SK-N-SH (cell line): ENCODE data around the gene PLA2G4E. TPM values are rescaled to one million over a fixed set of nuclear protein-coding genes. Genes with fewer than 3 reads are reported as not detected.
A peak's percentile ranks its signal among the peaks of the same experiment; 100 is the strongest.

Experiments
- CTCF ChIA-PET: fragments of 300-600, 350-600 bp; formaldehyde crosslinking; extraction: SDS; loops from one replicate; lab custom pipeline; 2021; lab: Yijun Ruan, JAX
- POLR2A ChIA-PET: fragments of 350-600 bp; sonication (Branson Sonifier 250); formaldehyde crosslinking; extraction: SDS; loops from one replicate; lab custom pipeline; 2020; ENCODE audit warnings: antibody characterized with exemption, inconsistent platforms; lab: Yijun Ruan, JAX
- DNase-seq: peaks from one replicate; pipeline ENCODE4 v3.0.0; 2012
- H2AFZ ChIP-seq: fragments of 200-600 bp; sonication (generic); 2 replicates; pipeline ENCODE4 v1.8.1; 2016; ENCODE audit warnings: antibody characterized with exemption, mild to moderate bottlenecking, low read depth
- H3F3A ChIP-seq: fragments of 200-600 bp; sonication (generic); replicated peaks from 2 replicates; pipeline ENCODE3; 2016; ENCODE audit warnings: antibody characterized with exemption, mild to moderate bottlenecking; ENCODE audit not compliant: insufficient read depth
- H3K27ac ChIP-seq, 2 experiments: fragments of 200-500 bp in 1 of 2; fragments of 200-600 bp in 1 of 2; sonication (Bioruptor generic) in 1 of 2; sonication (generic), shearing (Covaris generic) in 1 of 2; 2 replicates each; pipeline versions ENCODE4 v1.5.1 to v1.6.1; 2014 to 2016; ENCODE audit warnings: low read depth in 2 of 2, inconsistent platforms in 1 of 2, low read length in 1 of 2, mild to moderate bottlenecking in 1 of 2, mixed read lengths in 1 of 2
- H3K27me3 ChIP-seq: fragments of 200-600 bp; sonication (generic), shearing (Covaris generic); 2 replicates; pipeline ENCODE4 v1.6.1; 2016; ENCODE audit warnings: mixed run types; ENCODE audit not compliant: insufficient read depth
- H3K36me3 ChIP-seq, 2 experiments: fragments of 200-500 bp in 1 of 2; fragments of 200-600 bp in 1 of 2; sonication (Bioruptor generic) in 1 of 2; sonication (generic) in 1 of 2; replicated peaks in 1 of 2; 2 replicates each; pipeline versions ENCODE3 to v1.5.1; 2014 to 2016; ENCODE audit warnings: low read length in 1 of 2, mild to moderate bottlenecking in 1 of 2; ENCODE audit not compliant: insufficient read depth in 2 of 2, control insufficient read depth in 1 of 2
- H3K4me1 ChIP-seq, 2 experiments: fragments of 200-500 bp in 1 of 2; fragments of 200-600 bp in 1 of 2; sonication (Bioruptor generic) in 1 of 2; sonication (generic), shearing (Covaris generic) in 1 of 2; 2 replicates each; pipeline versions ENCODE4 v1.5.1 to v1.6.1; 2014 to 2016; ENCODE audit warnings: low read depth in 1 of 2, low read length in 1 of 2, mixed run types in 1 of 2; ENCODE audit not compliant: insufficient read depth in 2 of 2, control insufficient read depth in 1 of 2
- H3K4me2 ChIP-seq: fragments of 200-600 bp; sonication (generic), shearing (Covaris generic); 2 replicates; pipeline ENCODE4 v1.6.1; 2017; ENCODE audit warnings: mixed run types
- H3K4me3 ChIP-seq, 2 experiments: fragments of 200-500 bp in 1 of 2; fragments of 200-600 bp in 1 of 2; sonication (Bioruptor generic) in 1 of 2; sonication (generic), shearing (Covaris generic) in 1 of 2; 2 replicates each; pipeline versions ENCODE4 v1.5.1 to v1.8.1; 2014 to 2016; ENCODE audit warnings: low read depth in 2 of 2, inconsistent platforms in 1 of 2, low read length in 1 of 2, mild to moderate bottlenecking in 1 of 2, mixed read lengths in 1 of 2, moderate library complexity in 1 of 2
- H3K79me2 ChIP-seq: fragments of 200-600 bp; sonication (generic); 2 replicates; pipeline ENCODE4 v1.8.1; 2017; ENCODE audit warnings: mild to moderate bottlenecking; ENCODE audit not compliant: insufficient read depth
- H3K9ac ChIP-seq: fragments of 200-600 bp; sonication (generic); 2 replicates; pipeline ENCODE4 v1.6.1; 2017; ENCODE audit warnings: mixed run types
- H3K9me2 ChIP-seq: fragments of 200-600 bp; sonication (generic); 2 replicates; pipeline ENCODE4 v1.6.1; 2017; ENCODE audit warnings: mixed run types
- H3K9me3 ChIP-seq: fragments of 200-600 bp; sonication (generic); 2 replicates; pipeline ENCODE4 v1.6.1; 2017; ENCODE audit warnings: mixed run types, mild to moderate bottlenecking, moderate library complexity
- H4K20me1 ChIP-seq: fragments of 200-600 bp; sonication (generic); 2 replicates; pipeline ENCODE4 v1.6.1; 2017; ENCODE audit warnings: mild to moderate bottlenecking, mixed run types; ENCODE audit not compliant: insufficient read depth
- ELF1 ChIP-seq: IDR thresholded peaks from 2 replicates; pipeline ENCODE4 v1.4.0; 2012
- FOXM1 ChIP-seq: IDR thresholded peaks from 2 replicates; pipeline ENCODE4 v1.4.0; 2012; ENCODE audit warnings: low read depth, mild to moderate bottlenecking
- GATA2 ChIP-seq: sonication (generic); formaldehyde crosslinking; IDR thresholded peaks from 2 replicates; pipeline ENCODE4 v1.5.0; 2020; ENCODE audit warnings: mild to moderate bottlenecking, missing genetic modification reagents
- PBX3 ChIP-seq: IDR thresholded peaks from 2 replicates; pipeline ENCODE4; 2012
- TCF12 ChIP-seq: IDR thresholded peaks from 2 replicates; pipeline ENCODE4 v1.4.0; 2012
- USF1 ChIP-seq: IDR thresholded peaks from 2 replicates; pipeline ENCODE4 v1.4.0; 2012; ENCODE audit warnings: low read depth, borderline replicate concordance
- WGBS: methylation state at CpG from one replicate; pipeline ENCODE4 v1.1.6; 2017; ENCODE audit warnings: low lambda C conversion rate; 5-methylcytosine and 5-hydroxymethylcytosine counted together
- polyA plus RNA-seq, 3 experiments: library from polyadenylated mRNA; depleted of rRNA; stranded (reverse); fragments of >200 nt; gene quantifications; 2 replicates each; pipeline ENCODE4 v1.2.3, GENCODE V29; 2012

The PLA2G4E gene
- polyA plus RNA-seq, 1 of the 3 experiments (the other 2 are of a cell fraction) = not detected

- ChIA-PET POLR2A (no interaction called here), CTCF (no interaction called here)
- H3K9ac ChIP-seq = no peak overlapping the region
- no peaks in the 10 kb centered on the region for H4K20me1 ChIP-seq
- no peak for DNase-seq
- no peak overlapping the region for H3K4me3 ChIP-seq
- H3K4me2 ChIP-seq = no peak overlapping the region
- over 99% methylated on average over 3 of the region's 3 CpGs for WGBS
- peaks cover 0 to 40% of the 10 kb centered on the region in 2 experiments; a peak in 3 of 4 replicates for H3K4me1 ChIP-seq
- H3K9me3 ChIP-seq = no peaks in the 10 kb centered on the region
- no peaks in the 10 kb centered on the region for H3K27me3 ChIP-seq
- H3K79me2 ChIP-seq = peaks cover 12% of the 10 kb centered on the region; the same call in 1 of the 2 replicates
- H3K9me2 ChIP-seq = no peaks in the 10 kb centered on the region
- no peak for TF ChIP-seq FOXM1
- no peak for TF ChIP-seq USF1
- TF ChIP-seq, all 33 proteins: peak for 0
- Histone ChIP-seq H3K36me3 (peaks cover 0 to 6% of the 10 kb centered on the region in 2 experiments), H3K27ac (peak overlapping the region in 1 of 2 experiments; percentile 65; a peak in 3 of 4 replicates), H2AFZ (no peak overlapping the region), H3F3A (peaks cover 17% of the 10 kb centered on the region)
These were observed 84.7 kb downstream of the PLA2G4E start for GRCh38 chr15:41936155-41936554.

DNA sequence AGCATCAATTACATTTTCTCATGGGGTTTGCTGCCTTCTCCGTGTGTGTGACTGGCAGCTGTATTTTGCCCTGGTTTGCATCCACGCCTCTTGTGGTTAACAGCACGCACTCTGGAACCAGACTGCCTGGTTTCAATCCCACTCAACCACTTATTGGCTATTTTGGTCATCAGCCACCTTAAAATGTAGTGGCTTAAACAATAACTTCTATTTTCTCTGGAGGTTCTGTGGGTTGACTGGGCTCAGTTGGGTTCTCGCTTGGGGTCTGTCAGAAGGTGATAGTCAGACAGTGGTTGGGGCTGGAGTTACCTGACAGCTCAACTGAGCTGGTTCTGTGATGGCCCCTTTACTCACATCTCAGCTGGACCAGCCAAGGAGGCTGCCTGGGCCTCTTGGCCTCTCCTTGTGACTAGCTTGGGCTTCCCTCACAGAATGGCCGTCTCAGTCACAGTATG is 85.2 kb downstream of the PLA2G4E start:
- ChIA-PET CTCF (no interaction called here), POLR2A (no interaction called here)
- TF ChIP-seq ELF1 = no peak
- H2AFZ ChIP-seq = no peak overlapping the region
- H3K9ac ChIP-seq = no peak overlapping the region
- no peaks in the 10 kb centered on the region for H3K27me3 ChIP-seq
- peaks cover under 1 to 39% of the 10 kb centered on the region in 2 experiments; a peak in 3 of 4 replicates for H3K4me1 ChIP-seq
- no peak overlapping the region for H3K4me2 ChIP-seq
- H3K79me2 ChIP-seq = peaks cover 12% of the 10 kb centered on the region; the same call in 1 of the 2 replicates
- 76% methylated on average over 5 of the region's 5 CpGs for WGBS
- H3K9me2 ChIP-seq = no peaks in the 10 kb centered on the region
- H3K4me3 ChIP-seq = no peak overlapping the region
- no peaks in the 10 kb centered on the region for H4K20me1 ChIP-seq
- no peaks in the 10 kb centered on the region for H3K9me3 ChIP-seq
- peaks cover 17% of the 10 kb centered on the region for H3F3A ChIP-seq
- DNase-seq = no peak
- peak overlapping the region in 1 of 2 experiments; percentile 65; a peak in 2 of 4 replicates for H3K27ac ChIP-seq
- peaks cover 0 to 6% of the 10 kb centered on the region in 2 experiments for H3K36me3 ChIP-seq

DNA sequence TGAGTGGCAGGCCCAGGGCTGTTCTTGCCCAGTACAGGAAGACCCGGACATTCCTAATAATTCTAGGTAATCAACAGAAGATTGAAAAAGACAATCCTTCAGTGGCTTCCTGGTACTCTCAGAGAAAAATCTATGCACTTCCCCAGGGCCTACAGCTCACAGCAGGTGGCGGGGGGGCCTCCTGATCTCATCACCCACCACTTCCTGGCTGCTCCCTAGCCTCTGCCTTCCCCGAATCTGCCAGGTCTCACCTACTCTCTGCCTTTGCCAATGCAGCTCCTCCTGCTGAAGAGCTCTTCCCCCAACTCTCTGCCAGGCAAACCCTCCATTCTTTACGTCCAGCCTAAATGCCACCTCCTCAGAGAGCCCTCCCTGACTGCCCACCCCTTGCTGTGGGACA is 86.0 kb downstream of the PLA2G4E start:
- no peak overlapping the region for H2AFZ ChIP-seq
- no peaks in the 10 kb centered on the region for H3K9me2 ChIP-seq
- ChIA-PET CTCF (no interaction called here), POLR2A (no interaction called here)
- H3K4me3 ChIP-seq = no peak overlapping the region
- peaks cover 0 to 6% of the 10 kb centered on the region in 2 experiments for H3K36me3 ChIP-seq
- peaks cover 10% of the 10 kb centered on the region; the same call in 1 of the 2 replicates for H3K79me2 ChIP-seq
- peaks cover 17% of the 10 kb centered on the region for H3F3A ChIP-seq
- peak overlapping the region; percentile 24; the same call in 1 of the 2 replicates for H3K9ac ChIP-seq
- peak overlapping the region; percentile 61 for H3K4me2 ChIP-seq
- WGBS = 53% methylated on average over 4 of the region's 4 CpGs
- no peaks in the 10 kb centered on the region for H3K27me3 ChIP-seq
- no peaks in the 10 kb centered on the region for H4K20me1 ChIP-seq
- DNase-seq = no peak
- peak overlapping the region in 1 of 2 experiments; percentile 38; a peak in 2 of 4 replicates for H3K27ac ChIP-seq
- H3K9me3 ChIP-seq = no peaks in the 10 kb centered on the region
- TF ChIP-seq GATA2 = no peak
- 0 out of 2 replicates have a peak, but pooled peaks have one; percentile 14 for TF ChIP-seq PBX3
- TF ChIP-seq TCF12 = peak; percentile 37; the same call in 1 of the 2 replicates
- TF ChIP-seq, all 33 proteins: peak for 2
- H3K4me1 ChIP-seq = peaks cover 4 to 38% of the 10 kb centered on the region in 2 experiments; a peak in 3 of 4 replicates
